DND-41 (cell line): ENCODE results near the gene PTPRD.

Experiments used
- ATAC-seq: fragments of 200-7000 bp; cut with Tn5 transposase; 3 replicates; pipeline ENCODE4 v1.9.1; 2021; ENCODE audit warnings: low read depth; ENCODE audit not compliant: insufficient read depth
- DNase-seq: peaks from one replicate; pipeline ENCODE4 v3.0.0-alpha.2; 2020
- H2AFZ ChIP-seq: 2 replicates; pipeline ENCODE4 v1.6.0; 2012; ENCODE audit warnings: low read depth, low read length
- H3K27ac ChIP-seq: 2 replicates; pipeline ENCODE4 v1.5.1; 2012; ENCODE audit warnings: low read length, inconsistent platforms
- H3K27me3 ChIP-seq: fragments of 200-600 bp; sonication (generic); 2 replicates; pipeline ENCODE4 v1.6.0; 2012; ENCODE audit warnings: low read length, mild to moderate bottlenecking, inconsistent platforms; ENCODE audit not compliant: insufficient read depth, poor library complexity
- H3K36me3 ChIP-seq: 2 replicates; pipeline ENCODE4 v1.5.1; 2012; ENCODE audit warnings: low read length, inconsistent platforms; ENCODE audit not compliant: insufficient read depth
- H3K4me1 ChIP-seq: 2 replicates; pipeline ENCODE4 v1.5.1; 2012; ENCODE audit warnings: mild to moderate bottlenecking, low read length; ENCODE audit not compliant: insufficient read depth
- H3K4me2 ChIP-seq: 2 replicates; pipeline ENCODE4 v1.6.0; 2012; ENCODE audit warnings: mild to moderate bottlenecking, moderate library complexity, low read length, inconsistent platforms; ENCODE audit not compliant: insufficient read depth
- H3K4me3 ChIP-seq, 2 experiments: fragments of 200-600 bp in 1 of 2; shearing (Covaris generic) in 1 of 2; 2 replicates each; pipeline ENCODE4 v1.5.1; 2012 to 2016; ENCODE audit warnings: inconsistent platforms in 2 of 2, low read length in 2 of 2, mild to moderate bottlenecking in 2 of 2, low read depth in 1 of 2, moderate library complexity in 1 of 2
- H3K79me2 ChIP-seq: 2 replicates; pipeline ENCODE4 v1.6.0; 2012; ENCODE audit warnings: low read length, inconsistent platforms; ENCODE audit not compliant: insufficient read depth
- H3K9ac ChIP-seq: 2 replicates; pipeline ENCODE4 v1.6.0; 2012; ENCODE audit warnings: low read depth, mild to moderate bottlenecking, inconsistent platforms, low read length, moderate library complexity
- H3K9me3 ChIP-seq: 2 replicates; pipeline ENCODE4 v1.5.1; 2012; ENCODE audit warnings: low read length, moderate library complexity, mild to moderate bottlenecking, inconsistent platforms; ENCODE audit not compliant: insufficient read depth, severe bottlenecking
- H4K20me1 ChIP-seq: 2 replicates; pipeline ENCODE4 v1.6.0; 2012; ENCODE audit warnings: low read length; ENCODE audit not compliant: insufficient read depth
- CTCF ChIP-seq: IDR thresholded peaks from 2 replicates; pipeline ENCODE4 v1.5.1; 2012; ENCODE audit warnings: borderline replicate concordance, low read length, moderate library complexity, mild to moderate bottlenecking; ENCODE audit not compliant: poor library complexity, severe bottlenecking; ENCODE audit errors: extremely low read depth
- EZH2 ChIP-seq: IDR thresholded peaks from 3 replicates; pipeline ENCODE4 v1.6.1; 2012; ENCODE audit warnings: borderline replicate concordance, low read depth, mild to moderate bottlenecking, moderate library complexity, low read length, inconsistent platforms; ENCODE audit not compliant: severe bottlenecking

PTPRD gene

GRCh38 chr9:8579661-8580060 lies 2033.1 kb downstream of the PTPRD start:
- H3K9ac ChIP-seq = no peak overlapping the region
- no peaks in the 10 kb centered on the region for H3K4me1 ChIP-seq
- no peaks in the 10 kb centered on the region for H4K20me1 ChIP-seq
- H3K9me3 ChIP-seq = no peaks in the 10 kb centered on the region
- TF ChIP-seq CTCF = no peak
- TF ChIP-seq EZH2 = no peak
- no peaks in the 10 kb centered on the region for H3K36me3 ChIP-seq
- H3K4me2 ChIP-seq = no peak overlapping the region
- no peaks in the 10 kb centered on the region for H3K27me3 ChIP-seq
- ATAC-seq (no peak), DNase-seq (no peak)
- H3K27ac ChIP-seq = no peak overlapping the region
- H3K4me3 ChIP-seq = no peak overlapping the region
- no peaks in the 10 kb centered on the region for H3K79me2 ChIP-seq
- H2AFZ ChIP-seq = no peak overlapping the region

- ATAC-seq (no peak), DNase-seq (no peak)
- H3K27ac ChIP-seq = no peak overlapping the region
- H3K79me2 ChIP-seq = no peaks in the 10 kb centered on the region
- no peak overlapping the region for H3K4me3 ChIP-seq
- H3K4me1 ChIP-seq = peaks cover 2% of the 10 kb centered on the region; the same call in 1 of the 2 replicates
- no peaks in the 10 kb centered on the region for H3K36me3 ChIP-seq
- no peaks in the 10 kb centered on the region for H3K9me3 ChIP-seq
- no peak for TF ChIP-seq EZH2
- no peak for TF ChIP-seq CTCF
- H3K9ac ChIP-seq = no peak overlapping the region
- no peak overlapping the region for H2AFZ ChIP-seq
- H3K4me2 ChIP-seq = no peak overlapping the region
- no peaks in the 10 kb centered on the region for H4K20me1 ChIP-seq
- no peaks in the 10 kb centered on the region for H3K27me3 ChIP-seq
These were observed 2036.1 kb downstream of the PTPRD start for GRCh38 chr9:8576741-8577140.

GRCh38 chr9:8574846-8575245 lies 2038.0 kb downstream of the PTPRD start:
- H3K9ac ChIP-seq = no peak overlapping the region
- no peak overlapping the region for H2AFZ ChIP-seq
- no peak overlapping the region for H3K4me3 ChIP-seq
- H3K79me2 ChIP-seq = no peaks in the 10 kb centered on the region
- H3K4me2 ChIP-seq = no peak overlapping the region
- H3K9me3 ChIP-seq = no peaks in the 10 kb centered on the region
- H3K27me3 ChIP-seq = no peaks in the 10 kb centered on the region
- no peaks in the 10 kb centered on the region for H4K20me1 ChIP-seq
- DNase-seq = no peak
- H3K27ac ChIP-seq = no peak overlapping the region
- TF ChIP-seq EZH2 (no peak), CTCF (no peak)
- no peaks in the 10 kb centered on the region for H3K36me3 ChIP-seq
- peaks cover 11% of the 10 kb centered on the region; the same call in 1 of the 2 replicates for H3K4me1 ChIP-seq
- no peak for ATAC-seq

- Histone ChIP-seq H3K27me3 (no peaks in the 10 kb centered on the region), H3K4me1 (peaks cover 22% of the 10 kb centered on the region), H3K4me2 (no peak overlapping the region), H3K27ac (no peak overlapping the region), H3K9me3 (no peaks in the 10 kb centered on the region), H4K20me1 (no peaks in the 10 kb centered on the region), H3K79me2 (no peaks in the 10 kb centered on the region), H2AFZ (no peak overlapping the region), H3K4me3 (no peak overlapping the region), H3K9ac (no peak overlapping the region), H3K36me3 (no peaks in the 10 kb centered on the region)
- TF ChIP-seq EZH2 (no peak), CTCF (no peak)
- DNase-seq (no peak), ATAC-seq (no peak)
These were observed 2040.6 kb downstream of the PTPRD start for GRCh38 chr9:8572209-8572608.
